GM13977 (cell line): Measurements from ENCODE around the gene ATP12A.

Experiments used
- DNase-seq: peaks from one replicate; pipeline ENCODE4 v3.0.0; 2012; ENCODE audit warnings: low spot score
- CTCF ChIP-seq: IDR thresholded peaks from 2 replicates; pipeline ENCODE4 v1.5.1; 2012; ENCODE audit warnings: mild to moderate bottlenecking, control low read depth; ENCODE audit not compliant: insufficient read depth; ENCODE audit errors: extremely low read depth, missing control alignments
- in situ Hi-C: fragments of 300-500 bp; cut with MboI; formaldehyde crosslinking; loops from one replicate; pipeline ENCODE4 v1.12.0; 2022; ENCODE audit warnings: low sequenced_read_pairs, low pct_unique_long_range_greater_than_20kb, mixed read lengths, inconsistent platforms; ENCODE audit not compliant: unreplicated experiment

ATP12A gene

DNA sequence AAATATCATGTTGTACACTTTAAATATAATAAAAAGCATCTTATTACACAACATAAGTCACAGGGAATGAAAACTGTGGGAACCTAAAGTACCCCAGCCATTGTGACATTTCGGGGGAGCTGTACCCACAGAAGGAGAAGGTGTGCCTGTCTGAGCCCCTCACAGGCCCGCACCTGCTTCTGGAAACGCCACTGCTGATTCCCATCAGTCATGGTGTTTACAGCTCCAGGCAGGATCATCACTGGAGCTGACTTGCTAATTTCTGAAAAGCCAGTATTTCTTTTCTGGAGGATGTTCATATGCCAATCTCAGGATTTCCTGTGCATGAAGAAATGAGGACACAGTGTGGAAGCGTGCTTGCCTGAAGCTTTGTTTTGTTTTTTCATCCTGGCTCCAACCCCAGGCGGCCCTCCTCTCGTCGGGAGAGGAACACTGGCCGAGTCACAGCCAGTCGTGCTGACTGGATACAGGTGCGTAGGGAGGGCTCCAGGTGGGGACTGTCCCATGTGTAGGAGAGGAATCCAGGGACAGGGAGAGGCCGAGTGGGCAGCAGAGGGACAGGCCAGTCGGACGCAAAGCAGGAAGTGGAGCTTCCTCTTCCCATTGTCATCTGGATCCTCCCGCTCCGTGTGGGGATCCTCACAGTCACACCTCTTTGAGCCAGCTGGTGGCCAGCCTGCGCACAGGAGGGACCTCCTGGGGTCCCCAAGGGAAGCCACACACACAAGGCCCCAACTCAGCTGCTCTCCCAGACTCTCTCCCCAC lies 4.2 kb upstream of the ATP12A start:
- TF ChIP-seq CTCF, result no peak
- no peak for DNase-seq
- in situ Hi-C loops, result no loop called here

GRCh38 chr13:24678151-24678550 lies 2.1 kb upstream of the ATP12A start:
- TF ChIP-seq CTCF, result no peak
- in situ Hi-C loops, result no loop called here
- no peak for DNase-seq

- in situ Hi-C loops, result no loop called here
These were observed 522 bp upstream of the ATP12A start for GRCh38 chr13:24679686-24680085.

DNA sequence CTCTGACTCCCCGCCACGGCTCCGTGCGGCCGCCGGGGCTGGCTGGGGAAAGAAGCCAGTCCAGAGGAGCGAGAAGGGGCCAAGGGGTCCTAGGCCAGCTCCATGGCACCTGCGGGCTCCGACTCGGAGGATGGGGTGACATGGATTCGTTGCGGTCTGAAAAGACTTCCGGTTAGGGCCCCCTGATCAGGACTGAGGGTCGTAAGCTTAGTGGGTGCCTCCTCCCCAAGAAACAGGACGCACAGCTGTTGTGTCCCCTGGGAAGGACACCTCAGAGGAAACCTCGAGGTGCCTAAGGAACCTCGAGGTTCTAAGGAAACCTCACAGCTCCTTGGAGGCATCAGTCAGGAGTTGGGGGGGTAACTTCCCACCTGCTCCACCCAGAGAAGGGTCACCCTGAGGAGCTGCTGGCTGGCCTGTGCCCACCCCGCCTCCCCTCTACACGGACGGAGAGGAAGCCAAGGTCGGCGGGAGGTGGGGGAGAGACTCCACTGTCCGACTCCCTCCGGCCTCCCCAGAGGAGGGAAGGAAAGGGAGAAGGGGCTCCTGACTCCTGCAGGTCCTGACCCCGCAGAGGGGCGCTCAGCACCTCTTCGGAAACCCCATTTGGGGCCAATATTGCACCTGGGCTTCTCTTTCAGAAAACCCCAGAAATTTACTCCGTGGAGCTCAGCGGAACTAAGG lies 855 bp downstream of the ATP12A start:
- in situ Hi-C loops, result no loop called here
- DNase-seq, result no peak
- no peak for TF ChIP-seq CTCF

More at GRCh38 chr13:24679686-24680085, 522 bp upstream of the ATP12A start:
- DNase-seq, result no peak
- no peak for TF ChIP-seq CTCF

- no peak for TF ChIP-seq CTCF
- no peak for DNase-seq
- in situ Hi-C loops, result no loop called here
These were observed 1.7 kb downstream of the ATP12A start for GRCh38 chr13:24681930-24682329.

- in situ Hi-C loops, result no loop called here
- DNase-seq, result no peak
- no peak for TF ChIP-seq CTCF
These were observed 2.1 kb downstream of the ATP12A start for GRCh38 chr13:24682353-24682752.
